Vagina (tissue), 2 donors: ENCODE measurements around the gene AMFR.

Source experiments
- CTCF ChIP-seq, 3 experiments: fragments of 450-650 bp in 2 of 3; fragments of 200-600 bp in 1 of 3; sonication (generic) in 1 of 3; IDR thresholded peaks; one replicate each; pipeline ENCODE4 v1.5.1; 2017 to 2019; ENCODE audit warnings: antibody characterized with exemption in 3 of 3, mild to moderate bottlenecking in 2 of 3, moderate library complexity in 2 of 3
- POLR2A ChIP-seq, 2 donors: fragments of 450-650 bp; IDR thresholded peaks; one replicate each; pipeline ENCODE4 v1.6.1; 2017; ENCODE audit warnings: antibody characterized with exemption in 2 of 2, mild to moderate bottlenecking in 2 of 2, moderate library complexity in 2 of 2

GRCh38 chr16:56368545-56368944 lies 56.8 kb downstream of the AMFR start:
- TF ChIP-seq POLR2A (IDR thresholded peaks at IDR 0.05) (no peak), CTCF (IDR thresholded peaks at IDR 0.05) (no peak)
